Measurements from ENCODE around the gene SLC36A2. TPM values are rescaled to one million over a fixed set of nuclear protein-coding genes. Genes with fewer than 3 reads are reported as not detected.

SLC36A2 gene
- total RNA-seq, 5 donors from 2014 or later (not counting 1 experiment from before 2014, with no cell fraction given) = not detected

DNA sequence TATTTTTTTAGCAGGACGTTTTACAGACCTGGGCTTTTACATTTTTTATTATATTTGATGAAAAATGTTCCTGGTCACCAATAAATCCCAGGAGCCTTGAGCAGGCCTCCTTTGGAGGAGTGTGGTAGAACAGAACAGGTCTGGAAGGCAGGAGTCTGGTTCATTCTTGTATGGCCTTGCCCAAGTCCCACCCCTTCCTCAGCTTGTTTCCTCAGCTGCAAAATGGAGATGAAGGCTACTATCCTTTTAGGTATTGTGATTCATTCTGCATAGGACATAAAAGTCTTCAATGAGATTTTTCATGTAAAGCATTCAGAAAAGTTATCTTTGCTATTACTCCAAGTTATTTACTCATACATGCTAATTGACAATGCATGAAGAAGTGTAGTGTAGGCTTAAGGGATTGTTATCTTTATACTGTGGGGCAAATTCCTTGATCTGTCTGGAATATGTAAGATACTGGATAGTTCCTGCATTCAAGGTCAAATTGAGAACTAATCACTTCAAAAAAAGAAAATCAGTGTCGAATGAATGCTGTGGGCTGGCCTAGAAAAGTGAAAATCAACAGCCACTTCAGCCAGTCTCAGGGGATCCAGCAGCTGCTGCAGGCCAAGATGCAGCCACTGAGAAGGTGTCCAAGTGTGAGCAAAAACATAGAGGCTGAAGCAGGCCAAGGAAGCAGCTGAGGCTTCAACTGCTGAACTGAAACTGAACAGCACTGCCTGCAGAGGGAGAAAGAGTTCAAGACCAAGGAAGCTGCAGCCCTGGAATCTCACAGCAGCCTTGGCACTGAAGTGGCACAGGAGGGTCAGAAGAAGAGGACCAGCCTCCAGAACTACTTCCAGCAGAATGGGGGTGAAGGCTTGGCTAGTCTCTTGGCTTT lies 28.3 kb downstream of the SLC36A2 start:
- no peaks in the 10 kb centered on the region for H3K9me3 Mint-ChIP-seq
- POLR2A ChIA-PET = interaction anchor here in 1 of 2 donors (0.6 kb wide), 1 partner anchor 127 kb away, joined by 12 read pairs; no protein-coding TSS in a partner anchor

DNA sequence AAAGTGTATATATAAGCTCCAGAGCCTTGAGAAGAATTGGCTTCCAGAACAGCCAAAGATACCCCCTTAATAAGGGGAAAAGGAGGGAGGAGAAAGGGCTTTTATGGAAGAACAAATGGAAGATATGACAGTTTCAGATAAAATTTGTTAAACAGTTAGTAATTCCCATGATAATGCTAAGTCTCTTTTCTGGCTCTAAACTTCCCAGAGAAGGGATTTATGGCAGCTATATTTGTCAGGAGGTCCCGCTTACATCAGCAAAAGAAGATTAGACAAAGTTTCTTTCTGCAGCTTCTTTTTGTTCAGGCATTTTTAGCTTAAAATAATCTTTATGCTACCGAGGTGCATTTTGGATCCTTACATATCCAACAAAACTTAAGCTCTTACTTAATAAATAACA lies 29.5 kb downstream of the SLC36A2 start:
- WGBS (ENCODE audit: insufficient coverage) = 100% methylated on average over 1 of the region's 2 CpGs
- ChIA-PET CTCF (interaction anchor here in 1 of 2 donors (0.7 to 1.0 kb wide), 2 partner anchors 31 to 334 kb away, joined by 3 to 4 read pairs; no protein-coding TSS in a partner anchor), POLR2A (no interaction called here)
- Mint-ChIP-seq H3K9me3 (no peaks in the 10 kb centered on the region), H3K27me3 (peaks cover 2 to 10% of the 10 kb centered on the region in 2 donors), H3K36me3 (no peaks in the 10 kb centered on the region), H3K27ac (no peak overlapping the region), H3K4me3 (no peak overlapping the region), H3K4me1 (peaks cover 0 to 2% (median 0%) of the 10 kb centered on the region in 3 donors)
- no peaks in the 10 kb centered on the region for H3K9me3 ChIP-seq
- DNase-seq (no peak), ATAC-seq (replicated peaks in 1 of 4) (no peak)
- H3K27ac ChIP-seq (ENCODE audit: low read length) = no peak overlapping the region
- H3K36me3 ChIP-seq (ENCODE audit: control insufficient read depth in 2 of 2, extremely low read depth in 1 of 2, insufficient read depth in 1 of 2, low read length in 1 of 2) = no peaks in the 10 kb centered on the region
- H3K27me3 ChIP-seq (replicated peaks in 1 of 2; ENCODE audit: control insufficient read depth in 2 of 2, extremely low read depth in 1 of 2, insufficient read depth in 2 of 2, low read length in 1 of 2) = peaks cover 0 to 13% of the 10 kb centered on the region in 2 experiments
- H3K4me1 ChIP-seq (ENCODE audit: control insufficient read depth in 1 of 2, extremely low read depth in 1 of 2, insufficient read depth in 2 of 2, low read length in 2 of 2) = no peaks in the 10 kb centered on the region
- H3K4me3 ChIP-seq (ENCODE audit: control insufficient read depth in 1 of 2, extremely low read depth in 1 of 2, low read length in 1 of 2) = no peak overlapping the region

More for the DNA sequence above, 28.3 kb downstream of the SLC36A2 start:
- H3K27ac ChIP-seq (ENCODE audit: low read length) = no peak overlapping the region
- no peak overlapping the region for H3K4me3 ChIP-seq (ENCODE audit: control insufficient read depth in 1 of 2, extremely low read depth in 1 of 2, low read length in 1 of 2)
- Mint-ChIP-seq H3K36me3 (no peaks in the 10 kb centered on the region), H3K4me1 (peaks cover 0 to 2% (median 0%) of the 10 kb centered on the region in 3 donors), H3K27ac (no peak overlapping the region), H3K27me3 (peaks cover 2 to 7% of the 10 kb centered on the region in 2 donors), H3K4me3 (no peak overlapping the region)
- no peak for ATAC-seq (replicated peaks in 1 of 4)
- no peaks in the 10 kb centered on the region for H3K36me3 ChIP-seq (ENCODE audit: control insufficient read depth in 2 of 2, extremely low read depth in 1 of 2, insufficient read depth in 1 of 2, low read length in 1 of 2)
- peak in 1 of 35 experiments; percentile 9 for DNase-seq
- CTCF ChIA-PET = no interaction called here
- H3K27me3 ChIP-seq (replicated peaks in 1 of 2; ENCODE audit: control insufficient read depth in 2 of 2, extremely low read depth in 1 of 2, insufficient read depth in 2 of 2, low read length in 1 of 2) = peaks cover 0 to 13% of the 10 kb centered on the region in 2 experiments
- WGBS (ENCODE audit: insufficient coverage) = 89% methylated on average over 1 of the region's 2 CpGs
- no peaks in the 10 kb centered on the region for H3K4me1 ChIP-seq (ENCODE audit: control insufficient read depth in 1 of 2, extremely low read depth in 1 of 2, insufficient read depth in 2 of 2, low read length in 2 of 2)
- no peaks in the 10 kb centered on the region for H3K9me3 ChIP-seq

DNA sequence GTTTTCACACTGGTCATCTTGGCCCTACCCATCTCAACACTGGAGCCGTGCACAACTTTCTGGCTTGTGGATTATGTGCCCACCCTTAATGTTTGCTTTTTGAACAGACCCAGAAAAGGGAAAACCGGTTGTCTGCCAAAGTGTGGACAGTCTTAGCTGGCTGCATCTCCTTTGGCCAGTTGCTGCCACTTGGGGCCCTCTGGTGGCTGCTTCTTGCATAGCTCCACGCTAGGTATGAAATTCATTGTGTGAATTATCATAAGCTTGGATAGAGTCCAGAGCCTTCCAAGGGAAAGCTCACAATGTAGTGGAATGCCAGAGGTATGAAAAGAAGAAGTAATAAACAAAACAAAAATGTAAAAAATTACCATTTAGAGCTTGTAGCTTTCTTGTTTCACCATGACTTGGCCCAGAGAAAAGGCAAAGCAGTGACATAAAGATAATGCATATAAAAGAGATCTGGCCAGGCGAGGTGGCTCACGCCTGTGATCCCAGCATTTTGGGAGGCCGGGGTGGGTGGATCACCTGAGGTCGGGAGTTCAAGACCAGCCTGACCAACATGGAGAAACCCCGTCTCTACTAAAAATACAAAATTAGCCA lies 31.3 kb downstream of the SLC36A2 start:
- peak in 22 of 35 experiments; percentile 5 to 56 (median 24) for DNase-seq
- 60% methylated on average over 1 of the region's 8 CpGs for WGBS (ENCODE audit: insufficient coverage)
- H3K27ac ChIP-seq (ENCODE audit: low read length) = no peak overlapping the region
- Mint-ChIP-seq H3K4me3 (no peak overlapping the region), H3K27me3 (peaks cover 2 to 14% of the 10 kb centered on the region in 2 donors), H3K36me3 (peaks cover 3% of the 10 kb centered on the region), H3K27ac (no peak overlapping the region), H3K9me3 (peaks cover 2 to 4% (median 3%) of the 10 kb centered on the region in 3 donors), H3K4me1 (peaks cover 0 to 2% (median 0%) of the 10 kb centered on the region in 3 donors)
- H3K27me3 ChIP-seq (replicated peaks in 1 of 2; ENCODE audit: control insufficient read depth in 2 of 2, extremely low read depth in 1 of 2, insufficient read depth in 2 of 2, low read length in 1 of 2) = peaks cover 0 to 22% of the 10 kb centered on the region in 2 experiments
- ChIA-PET CTCF (interaction anchor here in 1 of 2 donors (0.6 to 0.7 kb wide), 3 partner anchors 64 to 78 kb away, joined by 3 read pairs; partner anchors contain the start of gene GM2A), POLR2A (no interaction called here)
- H3K4me1 ChIP-seq (ENCODE audit: control insufficient read depth in 1 of 2, extremely low read depth in 1 of 2, insufficient read depth in 2 of 2, low read length in 2 of 2) = no peaks in the 10 kb centered on the region
- H3K36me3 ChIP-seq (ENCODE audit: control insufficient read depth in 2 of 2, extremely low read depth in 1 of 2, insufficient read depth in 1 of 2, low read length in 1 of 2) = no peaks in the 10 kb centered on the region
- H3K9me3 ChIP-seq = no peaks in the 10 kb centered on the region
- ATAC-seq (replicated peaks in 1 of 4) = peak in 2 of 4 experiments; percentile 51 to 52
- no peak overlapping the region for H3K4me3 ChIP-seq (ENCODE audit: control insufficient read depth in 1 of 2, extremely low read depth in 1 of 2, low read length in 1 of 2)

DNA sequence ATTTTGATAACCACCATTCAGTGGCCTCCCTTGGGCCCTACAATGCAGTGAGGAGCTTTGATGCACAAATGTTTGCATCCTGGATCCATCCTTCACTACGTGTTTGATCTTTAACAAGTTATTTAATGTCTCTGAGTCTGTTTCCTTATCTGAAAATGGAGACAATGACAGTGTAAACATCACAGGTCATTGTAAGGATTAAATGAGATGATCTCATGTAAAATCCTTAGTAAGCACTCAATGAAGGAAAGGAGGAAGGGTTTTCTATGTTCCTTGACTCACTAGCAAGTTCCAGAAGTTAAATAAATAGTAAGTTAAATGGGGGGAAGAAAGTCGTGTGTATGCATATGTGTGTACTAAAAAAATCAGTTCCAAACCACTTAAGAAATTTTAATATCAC lies 34.0 kb downstream of the SLC36A2 start:
- WGBS (ENCODE audit: insufficient coverage) = no CpG with 5 or more reads among the region's 2 CpGs
- H3K4me3 Mint-ChIP-seq = no peak overlapping the region
- H3K36me3 Mint-ChIP-seq = peaks cover 4% of the 10 kb centered on the region
- H3K27ac Mint-ChIP-seq = no peak overlapping the region
- POLR2A ChIA-PET = no interaction called here
- H3K4me1 ChIP-seq (ENCODE audit: control insufficient read depth in 1 of 2, extremely low read depth in 1 of 2, insufficient read depth in 2 of 2, low read length in 2 of 2) = no peaks in the 10 kb centered on the region
- peaks cover 9 to 10% (median 10%) of the 10 kb centered on the region in 3 donors for H3K9me3 Mint-ChIP-seq
- H3K4me1 Mint-ChIP-seq = peaks cover 0 to 2% (median 0%) of the 10 kb centered on the region in 3 donors
- CTCF ChIA-PET = no interaction called here
- peaks cover 0 to 22% of the 10 kb centered on the region in 2 experiments for H3K27me3 ChIP-seq (replicated peaks in 1 of 2; ENCODE audit: control insufficient read depth in 2 of 2, extremely low read depth in 1 of 2, insufficient read depth in 2 of 2, low read length in 1 of 2)
- no peaks in the 10 kb centered on the region for H3K9me3 ChIP-seq
- ATAC-seq (replicated peaks in 1 of 4) (no peak), DNase-seq (no peak)
- no peak overlapping the region for H3K27ac ChIP-seq (ENCODE audit: low read length)
- H3K4me3 ChIP-seq (ENCODE audit: control insufficient read depth in 1 of 2, extremely low read depth in 1 of 2, low read length in 1 of 2) = no peak overlapping the region
- peaks cover 2 to 15% of the 10 kb centered on the region in 2 donors for H3K27me3 Mint-ChIP-seq
- H3K36me3 ChIP-seq (ENCODE audit: control insufficient read depth in 2 of 2, extremely low read depth in 1 of 2, insufficient read depth in 1 of 2, low read length in 1 of 2) = no peaks in the 10 kb centered on the region

DNA sequence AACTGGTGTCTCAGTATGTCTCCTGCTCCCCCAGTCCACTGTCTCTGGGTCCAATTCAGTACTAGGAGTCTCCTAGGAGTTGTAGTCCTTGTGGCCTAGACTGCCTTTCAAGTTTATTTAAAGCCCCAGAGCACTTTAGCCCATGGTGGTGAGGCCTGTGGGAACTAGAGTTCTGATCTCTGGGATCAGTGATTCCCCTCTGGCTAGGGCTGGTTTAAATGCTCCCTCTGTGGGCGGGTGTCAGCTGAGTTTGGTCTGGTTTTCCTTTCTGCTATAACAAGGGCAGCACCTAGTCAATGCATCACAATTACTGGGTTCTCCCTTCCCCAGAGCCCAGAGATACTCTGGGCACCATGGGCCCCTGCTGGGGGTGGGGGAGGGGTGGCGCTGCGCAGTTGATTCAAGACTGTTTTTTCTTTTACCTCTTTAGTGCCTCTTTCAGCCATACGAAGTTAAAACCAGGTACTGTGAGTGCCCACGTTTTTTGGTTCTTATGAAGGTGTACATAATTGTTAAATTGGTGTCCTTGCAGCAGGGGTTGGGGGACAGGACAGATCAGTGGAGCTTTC lies 34.5 kb downstream of the SLC36A2 start:
- Histone ChIP-seq H3K36me3 (ENCODE audit: control insufficient read depth in 2 of 2, extremely low read depth in 1 of 2, insufficient read depth in 1 of 2, low read length in 1 of 2) (no peaks in the 10 kb centered on the region), H3K4me3 (ENCODE audit: control insufficient read depth in 1 of 2, extremely low read depth in 1 of 2, low read length in 1 of 2) (no peak overlapping the region), H3K4me1 (ENCODE audit: control insufficient read depth in 1 of 2, extremely low read depth in 1 of 2, insufficient read depth in 2 of 2, low read length in 2 of 2) (no peaks in the 10 kb centered on the region), H3K27ac (ENCODE audit: low read length) (no peak overlapping the region), H3K9me3 (no peaks in the 10 kb centered on the region), H3K27me3 (replicated peaks in 1 of 2; ENCODE audit: control insufficient read depth in 2 of 2, extremely low read depth in 1 of 2, insufficient read depth in 2 of 2, low read length in 1 of 2) (peaks cover 0 to 22% of the 10 kb centered on the region in 2 experiments)
- CTCF ChIA-PET = no interaction called here
- H3K9me3 Mint-ChIP-seq = peaks cover 9 to 10% (median 10%) of the 10 kb centered on the region in 3 donors
- peaks cover 2 to 15% of the 10 kb centered on the region in 2 donors for H3K27me3 Mint-ChIP-seq
- no peak overlapping the region for H3K27ac Mint-ChIP-seq
- peaks cover 4% of the 10 kb centered on the region for H3K36me3 Mint-ChIP-seq
- no peak for DNase-seq
- POLR2A ChIA-PET = no interaction called here
- ATAC-seq (replicated peaks in 1 of 4) = no peak
- H3K4me1 Mint-ChIP-seq = peaks cover 0 to 2% (median 0%) of the 10 kb centered on the region in 3 donors
- H3K4me3 Mint-ChIP-seq = no peak overlapping the region
- WGBS (ENCODE audit: insufficient coverage) = no CpG with 5 or more reads among the region's 5 CpGs

DNA sequence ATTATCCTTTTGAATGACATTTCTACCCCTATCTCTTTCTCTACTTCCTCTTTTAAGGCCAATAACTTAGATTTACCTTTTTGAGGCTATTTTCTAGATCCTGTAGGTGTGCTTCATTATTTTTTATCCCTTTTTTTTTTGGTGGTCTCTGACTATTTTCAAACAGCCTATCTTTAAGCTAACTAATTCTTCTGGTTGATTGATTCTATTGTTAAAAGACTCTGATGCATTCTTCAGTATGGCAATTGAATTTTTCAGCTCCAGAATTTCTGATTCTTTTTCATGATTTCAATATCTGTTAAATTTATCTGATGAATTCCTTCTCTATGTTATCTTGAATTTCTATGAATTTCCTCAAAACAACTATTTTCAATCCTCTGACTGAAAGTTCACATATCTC lies 36.4 kb downstream of the SLC36A2 start:
- H3K27ac Mint-ChIP-seq = no peak overlapping the region
- no peaks in the 10 kb centered on the region for H3K9me3 ChIP-seq
- H3K9me3 Mint-ChIP-seq = peaks cover 9 to 10% (median 10%) of the 10 kb centered on the region in 3 donors

More for the DNA sequence above, 36.4 kb downstream of the SLC36A2 start:
- Histone ChIP-seq H3K4me3 (ENCODE audit: control insufficient read depth in 1 of 2, extremely low read depth in 1 of 2, low read length in 1 of 2) (no peak overlapping the region), H3K27ac (ENCODE audit: low read length) (no peak overlapping the region), H3K27me3 (replicated peaks in 1 of 2; ENCODE audit: control insufficient read depth in 2 of 2, extremely low read depth in 1 of 2, insufficient read depth in 2 of 2, low read length in 1 of 2) (peaks cover 0 to 11% of the 10 kb centered on the region in 2 experiments), H3K36me3 (ENCODE audit: control insufficient read depth in 2 of 2, extremely low read depth in 1 of 2, insufficient read depth in 1 of 2, low read length in 1 of 2) (no peaks in the 10 kb centered on the region), H3K4me1 (ENCODE audit: control insufficient read depth in 1 of 2, extremely low read depth in 1 of 2, insufficient read depth in 2 of 2, low read length in 2 of 2) (no peaks in the 10 kb centered on the region)
- Mint-ChIP-seq H3K4me3 (no peak overlapping the region), H3K27me3 (peaks cover 1 to 14% of the 10 kb centered on the region in 2 donors), H3K4me1 (peaks cover 0 to 1% (median 0%) of the 10 kb centered on the region in 3 donors), H3K36me3 (peaks cover 4% of the 10 kb centered on the region)
- DNase-seq (no peak), ATAC-seq (replicated peaks in 1 of 4) (no peak)
- CTCF ChIA-PET = no interaction called here
- POLR2A ChIA-PET = no interaction called here
